Gastroesophageal sphincter (tissue), 4 donors: ENCODE measurements around the gene SMARCAL1. TPM values are rescaled to one million over a fixed set of nuclear protein-coding genes. Genes with fewer than 3 reads are reported as not detected.

Source experiments
- ATAC-seq: fragments of 150-250 bp; one replicate; pipeline ENCODE4 v1.9.1; 2016; ENCODE audit warnings: mild to moderate bottlenecking, moderate library complexity
- H3K27ac ChIP-seq, 4 donors: fragments of 200-600 bp; sonication (generic) in 3 of 4; 1 replicate in 3 of 4; 2 replicates in 1 of 4; pipeline ENCODE4 v1.5.1; 2016 to 2019
- H3K27me3 ChIP-seq: fragments of 200-600 bp; sonication (generic); one replicate; pipeline ENCODE4 v1.5.1; 2019
- H3K36me3 ChIP-seq, 2 donors: fragments of 200-600 bp; sonication (generic); one replicate each; pipeline ENCODE4 v1.5.1; 2019; ENCODE audit warnings: control low read depth in 1 of 2
- H3K4me1 ChIP-seq, 3 donors: fragments of 200-600 bp; sonication (generic); 1 replicate in 2 of 3; 2 replicates in 1 of 3; pipeline ENCODE4 v1.5.1; 2016 to 2019; ENCODE audit warnings: control low read depth in 2 of 3
- H3K4me3 ChIP-seq, 2 donors: fragments of 200-600 bp; sonication (generic); one replicate each; pipeline ENCODE4 v1.5.1; 2019; ENCODE audit warnings: mild to moderate bottlenecking in 1 of 2, moderate library complexity in 1 of 2
- H3K9me3 ChIP-seq, 3 donors: fragments of 200-600 bp; sonication (generic); one replicate each; pipeline ENCODE4 v1.5.1; 2017 to 2019; ENCODE audit warnings: control low read depth in 2 of 3
- CTCF ChIP-seq, 4 experiments: fragments of 200-600 bp in 2 of 4; fragments of 450-650 bp in 2 of 4; sonication (generic) in 1 of 4; IDR thresholded peaks; one replicate each; pipeline ENCODE4 v1.5.1; 2017 to 2019; ENCODE audit warnings: antibody characterized with exemption in 4 of 4, mild to moderate bottlenecking in 2 of 4, moderate library complexity in 2 of 4
- EP300 ChIP-seq: sonication (generic); formaldehyde crosslinking; IDR thresholded peaks from one replicate; pipeline ENCODE4 v1.6.1; 2017; ENCODE audit warnings: antibody characterized with exemption, mild to moderate bottlenecking
- POLR2A ChIP-seq, 2 donors: fragments of 450-650 bp; IDR thresholded peaks; one replicate each; pipeline ENCODE4 v1.6.1; 2017; ENCODE audit warnings: antibody characterized with exemption in 2 of 2, mild to moderate bottlenecking in 2 of 2, moderate library complexity in 1 of 2
- POLR2AphosphoS5 ChIP-seq: sonication (generic); formaldehyde crosslinking; IDR thresholded peaks from one replicate; pipeline ENCODE4 v1.6.1; 2017; ENCODE audit warnings: antibody characterized with exemption
- WGBS, 2 donors: methylation state at CpG; one replicate each; pipeline ENCODE4 v1.1.5; 2018; ENCODE audit warnings: low coverage in 1 of 2; 5-methylcytosine and 5-hydroxymethylcytosine counted together
- total RNA-seq, 4 donors: library from RNA; depleted of rRNA; stranded (reverse); fragments of >200 nt; gene quantifications; one replicate each; pipeline ENCODE4 v1.1.0, GENCODE V29; 2016

SMARCAL1 gene
- total RNA-seq, 4 donors from 2014 or later, result 7.5 to 14.7 (median 10.7) TPM

- Histone ChIP-seq H3K4me1 (no peaks in the 10 kb centered on the region), H3K36me3 (peaks cover 3 to 78% of the 10 kb centered on the region in 2 donors), H3K27me3 (no peaks in the 10 kb centered on the region), H3K9me3 (no peaks in the 10 kb centered on the region), H3K27ac (no peak overlapping the region), H3K4me3 (no peak overlapping the region)
- WGBS, 2 donors, result 71 to 90% methylated on average over 2 to 3 of the region's 12 CpGs
- no peak for ATAC-seq
- TF ChIP-seq POLR2AphosphoS5 (no peak), CTCF (IDR thresholded peaks at IDR 0.05) (no peak), EP300 (no peak), POLR2A (IDR thresholded peaks at IDR 0.05) (no peak)
Measured at GRCh38 chr2:216474925-216475670, 62.8 kb downstream of the SMARCAL1 start.

- H3K4me1 ChIP-seq, result no peaks in the 10 kb centered on the region
- TF ChIP-seq EP300 (no peak), POLR2A (IDR thresholded peaks at IDR 0.05) (no peak), CTCF (IDR thresholded peaks at IDR 0.05) (no peak), POLR2AphosphoS5 (no peak)
- no peaks in the 10 kb centered on the region for H3K9me3 ChIP-seq
- no peak for ATAC-seq
- H3K27ac ChIP-seq, result no peak overlapping the region
- WGBS, 2 donors, result no CpG with 5 or more reads among the region's 6 CpGs
- H3K4me3 ChIP-seq, result no peak overlapping the region
- H3K27me3 ChIP-seq, result no peaks in the 10 kb centered on the region
- peaks cover 3 to 79% of the 10 kb centered on the region in 2 donors for H3K36me3 ChIP-seq
Measured at GRCh38 chr2:216475767-216476166, 63.5 kb downstream of the SMARCAL1 start.

GRCh38 chr2:216477283-216478035, 65.2 kb downstream of the SMARCAL1 start:
- no peak for ATAC-seq
- 35 to 80% methylated on average over 1 of the region's 2 CpGs for WGBS, 2 donors
- H3K27me3 ChIP-seq, result no peaks in the 10 kb centered on the region
- no peak for TF ChIP-seq POLR2AphosphoS5
- peaks cover 0 to 80% of the 10 kb centered on the region in 2 donors for H3K36me3 ChIP-seq
- no peaks in the 10 kb centered on the region for H3K4me1 ChIP-seq
- H3K27ac ChIP-seq, result no peak overlapping the region
- no peak overlapping the region for H3K4me3 ChIP-seq
- H3K9me3 ChIP-seq, result no peaks in the 10 kb centered on the region

GRCh38 chr2:216478151-216478550, 65.9 kb downstream of the SMARCAL1 start:
- 59 to 73% methylated on average over 2 of the region's 3 CpGs for WGBS, 2 donors
- H3K36me3 ChIP-seq, result peaks cover 0 to 87% of the 10 kb centered on the region in 2 donors

GRCh38 chr2:216478791-216479190, 66.5 kb downstream of the SMARCAL1 start:
- no peak overlapping the region for H3K27ac ChIP-seq
- ATAC-seq, result no peak
- no peak overlapping the region for H3K4me3 ChIP-seq
- no peaks in the 10 kb centered on the region for H3K27me3 ChIP-seq
- TF ChIP-seq POLR2AphosphoS5 (no peak), CTCF (IDR thresholded peaks at IDR 0.05) (no peak), POLR2A (IDR thresholded peaks at IDR 0.05) (no peak), EP300 (no peak)
- no peaks in the 10 kb centered on the region for H3K4me1 ChIP-seq
- H3K36me3 ChIP-seq, result peaks cover 0 to 92% of the 10 kb centered on the region in 2 donors
- no CpG with 5 or more reads among the region's 1 CpG for WGBS, 2 donors
- H3K9me3 ChIP-seq, result no peaks in the 10 kb centered on the region

More at GRCh38 chr2:216478151-216478550, 65.9 kb downstream of the SMARCAL1 start:
- ATAC-seq, result no peak
- no peak overlapping the region for H3K27ac ChIP-seq
- no peaks in the 10 kb centered on the region for H3K9me3 ChIP-seq
- no peaks in the 10 kb centered on the region for H3K27me3 ChIP-seq
- no peaks in the 10 kb centered on the region for H3K4me1 ChIP-seq
- TF ChIP-seq POLR2AphosphoS5 (no peak), EP300 (no peak), POLR2A (IDR thresholded peaks at IDR 0.05) (peak in 1 of 2 donors; percentile 9)
- no peak overlapping the region for H3K4me3 ChIP-seq
